Smooth muscle cell (in vitro differentiated cells): Measurements from ENCODE around the gene CNTNAP2. TPM values are rescaled to one million over a fixed set of nuclear protein-coding genes. Genes with fewer than 3 reads are reported as not detected.

Source experiments
- DNase-seq: peaks from one replicate; lab custom pipeline; 2025; ENCODE audit not compliant: unreplicated experiment; lab: John Stamatoyannopoulos, UW
- H2AFZ ChIP-seq: fragments of 200-600 bp; sonication (generic); 2 replicates; pipeline ENCODE4 v1.6.0; 2016; ENCODE audit warnings: antibody characterized with exemption, low read depth, mild to moderate bottlenecking
- H3F3A ChIP-seq: fragments of 200-600 bp; sonication (generic); 2 replicates; pipeline ENCODE4 v1.6.0; 2017; ENCODE audit warnings: antibody characterized with exemption, low read depth
- H3K27ac ChIP-seq: fragments of 200-600 bp; sonication (generic); 2 replicates; pipeline ENCODE4 v1.5.1; 2016; ENCODE audit warnings: low read depth, mild to moderate bottlenecking
- H3K27me3 ChIP-seq: fragments of 200-600 bp; sonication (generic); 2 replicates; pipeline ENCODE4 v1.6.1; 2016; ENCODE audit warnings: low read depth, mild to moderate bottlenecking
- H3K36me3 ChIP-seq: fragments of 200-600 bp; sonication (generic); 2 replicates; pipeline ENCODE4 v1.5.1; 2016; ENCODE audit warnings: low read depth
- H3K4me1 ChIP-seq: fragments of 200-600 bp; sonication (generic); 2 replicates; pipeline ENCODE4 v1.5.1; 2016; ENCODE audit warnings: low read depth
- H3K4me2 ChIP-seq: fragments of 200-600 bp; sonication (generic); 2 replicates; pipeline ENCODE4 v1.6.0; 2016; ENCODE audit warnings: mild to moderate bottlenecking
- H3K4me3 ChIP-seq: fragments of 200-600 bp; sonication (generic); 2 replicates; pipeline ENCODE4 v1.5.1; 2016; ENCODE audit warnings: mild to moderate bottlenecking
- H3K79me2 ChIP-seq: fragments of 200-600 bp; sonication (generic); 2 replicates; pipeline ENCODE4 v1.6.0; 2016; ENCODE audit warnings: low read depth, mild to moderate bottlenecking
- H3K9ac ChIP-seq: fragments of 200-600 bp; sonication (generic); 2 replicates; pipeline ENCODE4 v1.6.0; 2016; ENCODE audit warnings: low read depth
- H3K9me3 ChIP-seq: fragments of 200-600 bp; sonication (generic); replicated peaks from 2 replicates; pipeline ENCODE4 v1.5.1; 2016; ENCODE audit warnings: low read depth
- H4K20me1 ChIP-seq: fragments of 200-600 bp; sonication (generic); 2 replicates; pipeline ENCODE4 v1.6.0; 2016; ENCODE audit warnings: low read depth
- WGBS: methylation state at CpG from one replicate; pipeline ENCODE4 v1.1.7; 2016; ENCODE audit warnings: low lambda C conversion rate; 5-methylcytosine and 5-hydroxymethylcytosine counted together
- polyA plus RNA-seq: library from polyadenylated mRNA; unstranded; fragments of >200 nt; fragmentation: Nextera tagmentation; extraction: Ambion mirVana; gene quantifications from 2 replicates; pipeline ENCODE4 v1.2.1, GENCODE V29; 2016
- total RNA-seq: library from RNA; depleted of rRNA; stranded (reverse); fragments of >200 nt; gene quantifications from 2 replicates; pipeline ENCODE4 v1.2.3, GENCODE V29; 2014
- TF ChIP-seq, protein P1 (sequence below): fragments of 200-600 bp; sonication (generic); IDR thresholded peaks from 2 replicates; pipeline ENCODE4 v1.5.1; 2017; ENCODE audit warnings: borderline replicate concordance, mild to moderate bottlenecking, antibody characterized with exemption; ENCODE audit not compliant: insufficient read depth, poor library complexity, severe bottlenecking

The CNTNAP2 gene
- total and polyA plus RNA-seq, 2 experiments from 2014 or later = 1.7 to 9.0 TPM

- WGBS = 85% methylated on average over 11 of the region's 11 CpGs
- TF ChIP-seq, protein P1, sequence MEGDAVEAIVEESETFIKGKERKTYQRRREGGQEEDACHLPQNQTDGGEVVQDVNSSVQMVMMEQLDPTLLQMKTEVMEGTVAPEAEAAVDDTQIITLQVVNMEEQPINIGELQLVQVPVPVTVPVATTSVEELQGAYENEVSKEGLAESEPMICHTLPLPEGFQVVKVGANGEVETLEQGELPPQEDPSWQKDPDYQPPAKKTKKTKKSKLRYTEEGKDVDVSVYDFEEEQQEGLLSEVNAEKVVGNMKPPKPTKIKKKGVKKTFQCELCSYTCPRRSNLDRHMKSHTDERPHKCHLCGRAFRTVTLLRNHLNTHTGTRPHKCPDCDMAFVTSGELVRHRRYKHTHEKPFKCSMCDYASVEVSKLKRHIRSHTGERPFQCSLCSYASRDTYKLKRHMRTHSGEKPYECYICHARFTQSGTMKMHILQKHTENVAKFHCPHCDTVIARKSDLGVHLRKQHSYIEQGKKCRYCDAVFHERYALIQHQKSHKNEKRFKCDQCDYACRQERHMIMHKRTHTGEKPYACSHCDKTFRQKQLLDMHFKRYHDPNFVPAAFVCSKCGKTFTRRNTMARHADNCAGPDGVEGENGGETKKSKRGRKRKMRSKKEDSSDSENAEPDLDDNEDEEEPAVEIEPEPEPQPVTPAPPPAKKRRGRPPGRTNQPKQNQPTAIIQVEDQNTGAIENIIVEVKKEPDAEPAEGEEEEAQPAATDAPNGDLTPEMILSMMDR = no peak
- H4K20me1 ChIP-seq = no peaks in the 10 kb centered on the region
- H3K79me2 ChIP-seq = no peaks in the 10 kb centered on the region
- H3F3A ChIP-seq = no peaks in the 10 kb centered on the region
- H3K9ac ChIP-seq = no peak overlapping the region
- no peak overlapping the region for H2AFZ ChIP-seq
- H3K27ac ChIP-seq = no peak overlapping the region
- no peaks in the 10 kb centered on the region for H3K4me1 ChIP-seq
- H3K9me3 ChIP-seq = no peaks in the 10 kb centered on the region
- no peaks in the 10 kb centered on the region for H3K36me3 ChIP-seq
- no peak overlapping the region for H3K4me2 ChIP-seq
- H3K4me3 ChIP-seq = no peak overlapping the region
- DNase-seq = no peak
- no peaks in the 10 kb centered on the region for H3K27me3 ChIP-seq
These were observed 2160.6 kb downstream of the CNTNAP2 start for GRCh38 chr7:148277042-148277660.

DNA sequence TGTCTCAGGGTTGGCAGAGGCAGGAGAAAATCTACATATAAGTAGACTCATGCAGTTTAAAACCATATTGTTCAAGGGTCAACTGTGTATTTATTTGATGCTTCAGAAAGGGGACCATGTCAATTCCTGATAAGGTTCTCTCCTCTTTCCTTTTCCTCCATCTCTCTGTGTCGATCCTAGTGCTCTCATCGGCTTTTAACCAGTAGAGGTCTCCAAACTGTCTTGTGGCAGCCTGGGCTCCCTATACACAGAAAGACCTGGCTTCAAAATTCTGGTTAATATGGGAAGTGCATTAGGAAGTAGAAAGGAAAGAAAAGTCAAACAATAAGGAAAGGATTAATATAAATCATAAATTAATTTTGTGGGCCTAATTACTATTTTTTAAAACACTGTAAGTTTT lies 2169.5 kb downstream of the CNTNAP2 start:
- TF ChIP-seq, protein P1 = peak; percentile 43
- Histone ChIP-seq H4K20me1 (no peaks in the 10 kb centered on the region), H3F3A (no peaks in the 10 kb centered on the region), H3K27me3 (no peaks in the 10 kb centered on the region), H3K79me2 (no peaks in the 10 kb centered on the region), H3K9me3 (no peaks in the 10 kb centered on the region), H2AFZ (no peak overlapping the region), H3K4me2 (no peak overlapping the region), H3K9ac (no peak overlapping the region), H3K4me3 (no peak overlapping the region), H3K36me3 (no peaks in the 10 kb centered on the region), H3K4me1 (peaks cover 5% of the 10 kb centered on the region), H3K27ac (no peak overlapping the region)
- WGBS = 21% methylated on average over 2 of the region's 2 CpGs
- no peak for DNase-seq

GRCh38 chr7:148287538-148287937 lies 2170.9 kb downstream of the CNTNAP2 start:
- Histone ChIP-seq H3K36me3 (no peaks in the 10 kb centered on the region), H4K20me1 (no peaks in the 10 kb centered on the region), H3F3A (no peaks in the 10 kb centered on the region), H2AFZ (no peak overlapping the region), H3K4me1 (peaks cover 5% of the 10 kb centered on the region), H3K27me3 (no peaks in the 10 kb centered on the region), H3K27ac (no peak overlapping the region), H3K4me3 (no peak overlapping the region), H3K9ac (no peak overlapping the region), H3K4me2 (no peak overlapping the region), H3K79me2 (no peaks in the 10 kb centered on the region), H3K9me3 (no peaks in the 10 kb centered on the region)
- WGBS = 93% methylated on average over 2 of the region's 2 CpGs
- TF ChIP-seq, protein P1 = no peak
- no peak for DNase-seq

DNA sequence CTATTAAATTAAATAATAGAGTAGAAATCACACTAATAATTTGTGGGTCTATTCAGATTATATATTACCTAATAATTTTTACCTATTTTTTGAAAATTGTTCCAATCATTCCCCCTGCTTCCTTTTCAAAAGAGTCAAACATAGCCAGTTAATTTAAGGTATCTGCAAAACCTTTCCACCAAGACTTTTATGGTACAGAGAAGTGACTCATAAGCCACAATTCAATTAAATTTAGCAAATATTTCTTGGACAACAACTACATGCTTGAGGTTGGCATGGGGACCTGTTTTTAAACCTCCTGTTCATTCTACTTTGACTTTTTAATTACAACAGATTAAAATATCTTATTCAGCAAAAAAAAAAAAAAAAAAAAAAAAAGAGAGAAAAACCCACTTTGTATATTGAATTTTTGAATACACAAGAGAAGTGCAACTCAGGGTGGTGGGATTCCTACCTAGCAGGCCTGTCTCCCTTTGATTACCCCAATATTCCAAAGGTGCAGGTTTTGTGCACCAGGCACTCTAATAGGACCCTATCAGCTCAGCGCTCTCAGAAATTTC lies 2172.1 kb downstream of the CNTNAP2 start:
- Histone ChIP-seq H3K4me1 (peaks cover 5% of the 10 kb centered on the region), H3K9ac (no peak overlapping the region), H3K27me3 (no peaks in the 10 kb centered on the region), H2AFZ (no peak overlapping the region), H3F3A (no peaks in the 10 kb centered on the region), H3K9me3 (no peaks in the 10 kb centered on the region), H3K4me3 (no peak overlapping the region), H3K4me2 (no peak overlapping the region), H3K27ac (peak overlapping the region; percentile 46), H3K36me3 (no peaks in the 10 kb centered on the region), H3K79me2 (no peaks in the 10 kb centered on the region), H4K20me1 (no peaks in the 10 kb centered on the region)
- 97% methylated on average over 1 of the region's 1 CpG for WGBS
- TF ChIP-seq, protein P1 = no peak
- no peak for DNase-seq
